HEK293T (cell line): ENCODE data around the gene CYP2R1.

Source experiments
- BHLHE40 ChIP-seq: fragments of 450-650 bp; IDR thresholded peaks from 2 replicates; pipeline ENCODE4 v1.6.1; 2016; ENCODE audit warnings: mild to moderate bottlenecking, moderate library complexity, borderline replicate concordance
- ELF4 ChIP-seq: fragments of 450-650 bp; IDR thresholded peaks from 2 replicates; pipeline ENCODE4 v1.6.1; 2017; ENCODE audit warnings: antibody characterized with exemption
- FOXK2 ChIP-seq: fragments of 450-650 bp; IDR thresholded peaks from 2 replicates; pipeline ENCODE4 v1.6.1; 2016; ENCODE audit warnings: mild to moderate bottlenecking
- SUZ12 ChIP-seq: fragments of 450-650 bp; IDR thresholded peaks from 2 replicates; pipeline ENCODE4 v1.6.1; 2016; ENCODE audit warnings: mild to moderate bottlenecking
- ZNF384 ChIP-seq: fragments of 450-650 bp; IDR thresholded peaks from 2 replicates; pipeline ENCODE4 v1.6.1; 2016

DNA sequence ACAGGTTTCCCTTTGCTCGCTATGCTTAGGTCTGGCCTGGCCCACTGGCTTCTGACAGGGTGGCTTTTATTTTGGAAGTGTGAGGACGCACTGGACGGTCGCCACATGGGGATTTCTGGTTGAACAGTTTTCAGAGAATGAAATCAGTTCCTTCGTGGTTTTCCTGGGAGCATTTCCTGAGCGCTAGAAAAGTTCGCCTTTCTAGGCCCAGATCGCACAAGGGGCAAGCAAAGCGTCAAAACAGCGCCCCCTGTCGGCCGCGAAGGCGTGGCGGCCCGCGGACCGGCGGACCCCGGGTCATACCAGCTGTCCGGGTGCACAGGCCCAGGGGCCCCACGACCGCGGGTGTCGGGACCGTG is 12.7 kb upstream of the CYP2R1 start:
- TF ChIP-seq ZNF384 (no peak), BHLHE40 (no peak), SUZ12 (no peak), FOXK2 (no peak), ELF4 (no peak)
